Fibroblast of the aortic adventitia (primary cell): ENCODE results near the gene MIPOL1. TPM values are rescaled to one million over a fixed set of nuclear protein-coding genes. Genes with fewer than 3 reads are reported as not detected.

Source experiments
- DNase-seq: peaks from one replicate; pipeline ENCODE4 v3.0.0-alpha.2; 2010; ENCODE audit warnings: low read depth
- H3K4me3 ChIP-seq: 2 replicates; pipeline ENCODE4 v1.5.1; 2011; ENCODE audit warnings: low read depth, mild to moderate bottlenecking, control low read depth, low read length, moderate library complexity
- total RNA-seq: library from RNA; depleted of rRNA; stranded (reverse); fragments of >200 nt; gene quantifications from 2 replicates; pipeline ENCODE4 v1.2.3, GENCODE V29; 2012; ENCODE audit warnings: low replicate concordance
- TF ChIP-seq, protein P1 (sequence below): IDR thresholded peaks from 2 replicates; pipeline ENCODE4 v1.5.1; 2011; ENCODE audit warnings: mild to moderate bottlenecking, low read length, control low read depth, inconsistent platforms; ENCODE audit not compliant: insufficient read depth

Gene MIPOL1
- total RNA-seq, 1 donor, result 12.5 TPM

DNA sequence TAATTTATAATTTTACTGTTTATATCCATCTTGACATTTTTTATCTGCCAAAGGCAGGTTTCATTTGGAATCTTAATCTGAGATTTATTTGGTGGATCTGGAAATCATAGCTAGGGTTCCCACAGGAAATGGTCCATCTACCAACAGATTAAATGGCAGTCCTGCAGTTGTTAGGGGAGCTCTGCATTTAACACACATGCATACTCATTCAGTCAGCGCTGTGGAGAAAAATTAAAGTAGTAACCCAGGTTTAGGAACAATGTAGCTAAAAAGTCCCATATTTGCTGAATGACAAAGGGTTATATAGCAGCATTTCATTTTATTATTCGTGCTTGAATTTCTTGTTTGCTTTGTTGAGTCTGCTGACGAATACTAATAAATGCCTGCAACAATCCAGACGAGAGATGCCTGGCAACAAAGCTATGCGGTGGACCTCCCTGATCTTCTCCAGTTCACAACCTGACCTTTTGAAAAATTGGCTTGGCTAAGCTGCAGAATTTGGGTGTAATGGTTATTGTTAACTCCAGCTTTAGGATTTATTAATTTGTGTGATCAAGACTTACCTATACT, 59.8 kb downstream of the MIPOL1 start:
- TF ChIP-seq, protein P1, sequence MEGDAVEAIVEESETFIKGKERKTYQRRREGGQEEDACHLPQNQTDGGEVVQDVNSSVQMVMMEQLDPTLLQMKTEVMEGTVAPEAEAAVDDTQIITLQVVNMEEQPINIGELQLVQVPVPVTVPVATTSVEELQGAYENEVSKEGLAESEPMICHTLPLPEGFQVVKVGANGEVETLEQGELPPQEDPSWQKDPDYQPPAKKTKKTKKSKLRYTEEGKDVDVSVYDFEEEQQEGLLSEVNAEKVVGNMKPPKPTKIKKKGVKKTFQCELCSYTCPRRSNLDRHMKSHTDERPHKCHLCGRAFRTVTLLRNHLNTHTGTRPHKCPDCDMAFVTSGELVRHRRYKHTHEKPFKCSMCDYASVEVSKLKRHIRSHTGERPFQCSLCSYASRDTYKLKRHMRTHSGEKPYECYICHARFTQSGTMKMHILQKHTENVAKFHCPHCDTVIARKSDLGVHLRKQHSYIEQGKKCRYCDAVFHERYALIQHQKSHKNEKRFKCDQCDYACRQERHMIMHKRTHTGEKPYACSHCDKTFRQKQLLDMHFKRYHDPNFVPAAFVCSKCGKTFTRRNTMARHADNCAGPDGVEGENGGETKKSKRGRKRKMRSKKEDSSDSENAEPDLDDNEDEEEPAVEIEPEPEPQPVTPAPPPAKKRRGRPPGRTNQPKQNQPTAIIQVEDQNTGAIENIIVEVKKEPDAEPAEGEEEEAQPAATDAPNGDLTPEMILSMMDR, result no peak
- no peak overlapping the region for H3K4me3 ChIP-seq
- DNase-seq, result no peak

DNA sequence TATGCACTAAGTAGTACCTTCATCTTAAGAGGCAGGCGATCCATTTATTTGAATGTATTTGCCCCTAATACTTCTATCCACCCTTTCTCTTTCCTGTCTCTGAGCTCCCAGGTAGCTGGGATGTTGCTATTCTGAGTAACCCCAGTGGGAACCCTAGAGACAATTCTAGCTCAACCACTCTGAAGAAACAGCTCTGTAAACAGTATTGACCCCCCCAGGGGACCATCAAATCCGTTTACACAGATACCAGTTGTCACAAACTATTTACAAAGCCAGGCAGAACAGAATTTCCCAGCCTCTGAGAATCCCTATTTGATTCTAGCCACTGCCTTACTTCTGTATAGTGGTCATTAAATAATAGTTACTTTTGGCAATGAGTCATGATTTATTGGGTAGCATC, 64.9 kb downstream of the MIPOL1 start:
- H3K4me3 ChIP-seq, result no peak overlapping the region
- DNase-seq, result no peak
- TF ChIP-seq, protein P1, result no peak

DNA sequence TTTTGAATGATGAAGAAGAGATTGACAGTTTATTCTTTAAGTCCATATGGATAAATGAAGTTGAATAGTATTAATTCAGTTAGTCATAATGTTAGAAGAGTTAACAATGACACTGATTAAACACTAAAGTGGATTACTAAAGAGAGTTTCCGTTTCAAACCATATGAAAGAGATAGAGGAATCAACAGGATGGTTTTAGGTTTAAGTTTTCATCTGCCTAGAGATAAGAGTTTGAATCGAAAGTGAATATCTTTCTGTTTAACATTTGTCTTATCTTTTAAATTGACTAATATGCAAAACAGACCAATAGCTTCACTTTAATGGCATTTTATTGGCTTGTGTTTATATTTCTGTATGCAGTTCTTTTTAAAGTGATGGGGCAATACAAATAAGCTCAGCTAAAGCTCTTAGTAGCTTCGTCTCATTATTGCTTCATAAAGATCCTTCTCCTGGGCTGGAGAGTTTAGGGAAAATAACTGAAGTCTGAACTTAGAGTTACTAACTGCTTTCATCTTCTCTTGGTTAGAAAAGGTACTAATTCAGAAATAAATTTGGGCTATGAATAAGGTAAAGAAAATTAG, 66.0 kb downstream of the MIPOL1 start:
- H3K4me3 ChIP-seq, result no peak overlapping the region
- peak; percentile 7 for DNase-seq
- TF ChIP-seq, protein P1, result no peak

DNA sequence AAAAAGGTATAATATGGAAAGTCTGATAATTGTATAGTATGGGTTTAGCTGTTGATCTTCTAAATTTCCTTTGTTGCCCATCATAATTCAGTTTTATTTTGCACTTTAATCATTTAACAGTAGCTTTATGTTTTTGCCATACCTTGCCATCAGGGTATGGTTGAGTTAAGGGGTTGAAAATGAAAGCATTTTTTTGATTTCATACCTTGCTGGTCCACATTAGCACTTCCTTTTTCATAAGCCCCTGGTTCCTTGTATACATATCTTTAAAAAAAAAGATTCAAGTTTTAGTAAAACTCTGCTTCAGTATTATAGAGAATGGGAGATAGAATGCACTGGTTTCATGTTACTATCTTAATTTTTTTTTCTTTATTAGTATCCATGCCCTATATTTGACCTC, 71.1 kb downstream of the MIPOL1 start:
- DNase-seq, result no peak
- H3K4me3 ChIP-seq, result no peak overlapping the region
- TF ChIP-seq, protein P1, result no peak

DNA sequence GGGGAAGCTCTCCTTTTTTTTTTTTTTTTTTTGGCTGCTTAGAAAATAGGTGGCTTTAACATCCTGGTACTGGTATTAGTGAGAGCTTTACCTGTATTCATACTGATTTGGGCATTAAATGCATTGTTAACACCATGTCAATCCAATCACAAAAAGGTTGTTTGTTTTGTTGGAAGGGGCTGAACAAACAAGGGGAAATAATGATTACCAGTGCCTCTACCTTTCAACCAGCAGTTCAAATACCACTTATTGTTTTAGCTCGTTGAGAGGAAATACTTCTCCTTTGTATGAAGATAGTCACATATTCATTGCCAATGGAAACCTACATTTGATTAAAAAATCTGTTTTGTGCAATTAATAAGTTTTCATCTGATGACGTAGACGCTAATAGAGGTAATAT, 72.9 kb downstream of the MIPOL1 start:
- DNase-seq, result no peak
- TF ChIP-seq, protein P1, result no peak
- H3K4me3 ChIP-seq, result no peak overlapping the region

DNA sequence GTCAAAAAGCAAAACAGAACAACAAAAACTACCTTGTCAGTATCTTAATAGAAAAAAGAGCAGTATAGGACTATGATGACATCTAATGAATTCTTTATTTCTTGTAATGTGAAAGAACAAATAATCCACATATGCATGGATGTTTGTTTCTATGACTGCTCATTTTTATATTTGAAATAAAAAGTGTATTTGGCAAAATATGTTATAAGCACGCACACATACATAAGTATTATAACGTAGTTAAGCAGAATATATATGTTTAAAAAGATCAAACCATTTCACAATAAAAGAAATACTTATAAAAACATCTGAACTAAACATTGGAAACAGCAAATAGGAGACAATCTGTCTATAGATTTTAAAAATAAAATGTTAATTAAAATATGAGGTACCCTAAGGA, 74.8 kb downstream of the MIPOL1 start:
- TF ChIP-seq, protein P1, result no peak
- H3K4me3 ChIP-seq, result no peak overlapping the region
- no peak for DNase-seq

DNA sequence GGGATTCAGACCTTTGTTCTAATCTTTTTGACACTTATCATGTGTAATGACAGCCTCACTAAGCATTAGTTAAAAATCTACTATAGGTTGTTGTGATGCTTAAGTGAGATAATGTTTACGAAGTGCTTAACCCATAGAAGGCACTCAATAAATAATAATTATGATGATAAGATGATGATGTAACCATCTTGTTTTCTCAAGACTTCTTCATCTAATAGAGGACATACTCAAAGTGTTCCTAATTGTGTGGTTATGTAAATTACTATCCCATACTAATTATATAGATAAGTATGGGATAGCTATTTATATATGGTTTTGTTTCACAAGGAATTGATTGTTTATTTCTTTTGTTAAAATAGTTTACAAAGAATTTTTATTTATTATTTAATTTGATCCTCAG, 76.9 kb downstream of the MIPOL1 start:
- no peak overlapping the region for H3K4me3 ChIP-seq
- no peak for DNase-seq
- TF ChIP-seq, protein P1, result no peak
